NCI-H2081 (cell line): ENCODE data around the gene ISY1.
"Not testable (repeated sequence)": the region's sequence is repeated elsewhere in the genome, so short reads cannot be mapped to it uniquely, and the experiment has no call there.

Experiments used
- DNase-seq, 2 experiments: peaks; one replicate each; lab custom pipeline; 2025; lab: John Stamatoyannopoulos, UW

ISY1 gene

GRCh38 chr3:129120254-129121004, 40.4 kb downstream of the ISY1 start:
- peak in 1 of 2 experiments; percentile 24 for DNase-seq

DNA sequence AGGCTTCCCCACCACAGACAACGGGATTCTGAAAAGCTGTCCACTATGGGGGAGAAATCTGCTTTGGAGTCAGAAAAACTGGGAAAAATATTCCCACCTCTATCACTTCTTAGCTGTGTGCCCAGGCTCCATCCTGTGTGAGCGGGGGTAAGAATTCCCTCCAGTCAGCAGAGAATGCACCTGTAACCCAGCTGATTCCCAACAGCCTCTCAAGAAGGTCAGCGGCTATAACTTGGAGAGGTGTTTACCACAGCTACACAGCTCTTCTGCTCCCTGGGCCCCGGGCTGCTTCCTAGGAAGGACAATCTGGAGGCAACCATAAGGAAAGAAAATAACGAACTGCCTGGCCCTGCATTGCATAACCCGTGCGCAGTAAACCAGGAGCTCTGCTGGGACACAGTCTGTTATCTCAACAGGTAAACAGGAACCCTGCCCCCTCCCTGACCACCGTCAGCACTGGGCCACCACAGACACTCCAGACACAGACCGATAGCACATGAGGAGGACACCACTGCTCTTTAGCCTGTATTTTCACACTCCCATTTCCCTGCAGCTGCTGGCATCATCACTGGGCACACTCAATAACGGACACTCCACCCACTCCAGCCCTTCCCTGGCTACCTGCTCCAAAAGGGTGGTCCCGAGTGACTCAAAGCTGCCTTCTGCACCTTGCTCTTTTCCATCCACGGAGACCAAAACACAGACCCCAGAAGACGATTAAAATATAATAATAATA, 41.3 kb downstream of the ISY1 start:
- DNase-seq, result no peak

GRCh38 chr3:129118745-129119144, 42.1 kb downstream of the ISY1 start:
- DNase-seq, result no peak

- no peak for DNase-seq
Observed at GRCh38 chr3:129117134-129117533, 43.7 kb downstream of the ISY1 start.

- no peak for DNase-seq
Observed at GRCh38 chr3:129116482-129116946, 44.3 kb downstream of the ISY1 start.

DNA sequence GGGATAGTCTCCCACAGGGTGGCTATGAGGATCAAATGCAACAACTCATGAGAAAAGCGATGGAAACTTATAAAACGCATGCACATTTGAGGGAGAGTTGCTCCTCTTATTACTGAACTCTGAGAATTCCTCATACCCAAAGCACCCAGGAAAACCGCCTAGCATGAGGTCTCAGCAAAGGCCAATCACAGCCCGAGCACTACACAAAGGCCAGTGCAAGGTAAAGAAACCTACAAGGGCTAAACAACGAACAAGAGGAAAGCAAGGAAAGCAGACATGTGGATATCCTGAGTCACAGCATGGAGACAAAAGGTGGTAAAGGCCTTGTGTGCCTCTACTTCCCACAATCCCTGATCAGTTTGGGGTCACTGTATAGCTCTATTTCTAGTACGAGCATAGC, 46.4 kb downstream of the ISY1 start:
- no peak for DNase-seq

DNA sequence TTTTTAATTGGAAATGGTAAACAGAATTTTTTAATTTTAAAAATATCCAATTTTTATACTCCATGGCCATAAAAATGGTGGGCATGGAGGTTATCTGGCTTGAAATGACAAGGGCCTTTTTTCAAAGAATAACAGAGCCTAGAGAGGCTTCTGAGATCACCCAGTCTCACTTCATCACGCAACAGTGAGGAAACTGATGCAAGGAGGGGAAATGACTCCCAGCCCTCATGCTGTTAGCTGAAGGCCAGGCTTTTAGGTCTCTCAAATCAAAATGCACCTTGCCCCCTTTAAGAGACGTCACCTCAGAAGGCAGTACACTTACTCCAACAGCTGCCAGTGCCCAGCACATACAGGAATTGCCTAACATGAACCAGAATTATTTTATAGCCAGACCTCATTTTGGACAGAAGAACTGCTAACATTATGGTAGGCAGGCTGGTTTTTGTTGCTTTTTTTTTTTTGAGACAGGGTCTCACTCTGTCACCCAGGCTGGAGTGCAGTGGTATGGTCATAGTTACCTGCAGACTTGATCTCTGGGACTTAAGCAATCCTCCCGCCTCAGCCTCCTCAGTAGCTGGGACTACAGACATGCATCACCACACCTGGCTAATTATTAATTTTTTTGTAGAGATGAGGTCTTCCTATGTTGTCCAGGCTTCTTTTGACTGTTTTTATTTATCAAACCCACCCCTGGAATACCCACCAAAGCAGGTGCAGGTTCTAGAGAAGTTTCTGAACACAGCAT, 48.4 kb downstream of the ISY1 start:
- no peak for DNase-seq

- DNase-seq, result not testable (repeated sequence)
Observed at GRCh38 chr3:129111076-129111780, 49.6 kb downstream of the ISY1 start.

- DNase-seq, result no peak
Observed at GRCh38 chr3:129107793-129108192, 53.1 kb downstream of the ISY1 start.

- DNase-seq, result peak in 1 of 2 experiments; percentile 21
Observed at GRCh38 chr3:129106866-129107565, 53.8 kb downstream of the ISY1 start.

GRCh38 chr3:129106320-129106719, 54.5 kb downstream of the ISY1 start:
- peak in 1 of 2 experiments; percentile 20 for DNase-seq

- no peak for DNase-seq
Observed at GRCh38 chr3:129105862-129106261, 55.0 kb downstream of the ISY1 start.

DNA sequence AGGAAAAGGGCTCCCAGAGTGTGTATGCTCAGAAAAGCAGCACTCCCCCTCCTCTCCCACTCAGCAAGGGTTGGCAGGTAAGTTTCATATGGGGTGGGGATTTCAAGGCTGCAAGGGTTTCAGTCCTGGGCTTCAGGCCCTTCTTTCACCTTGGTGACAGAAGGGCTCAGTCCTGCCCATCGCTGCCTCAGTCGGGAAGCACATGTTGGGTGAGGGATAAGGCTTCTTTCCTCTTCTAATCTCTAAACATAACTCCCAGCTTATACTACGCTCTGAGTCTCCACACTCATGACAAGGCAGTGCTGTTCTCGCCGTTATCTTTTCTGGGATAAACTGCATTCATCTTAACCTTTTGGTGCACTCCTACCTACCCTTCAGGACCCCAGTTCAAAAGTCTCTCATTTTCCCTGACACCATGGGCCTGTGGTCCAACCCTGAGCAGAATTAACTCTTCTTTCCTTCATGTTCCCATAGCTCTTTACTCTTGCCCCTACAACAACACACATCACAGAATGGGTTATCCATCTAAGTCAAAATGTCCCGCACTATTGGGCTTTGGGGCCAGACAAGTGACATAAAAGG, 56.3 kb downstream of the ISY1 start:
- no peak for DNase-seq

DNA sequence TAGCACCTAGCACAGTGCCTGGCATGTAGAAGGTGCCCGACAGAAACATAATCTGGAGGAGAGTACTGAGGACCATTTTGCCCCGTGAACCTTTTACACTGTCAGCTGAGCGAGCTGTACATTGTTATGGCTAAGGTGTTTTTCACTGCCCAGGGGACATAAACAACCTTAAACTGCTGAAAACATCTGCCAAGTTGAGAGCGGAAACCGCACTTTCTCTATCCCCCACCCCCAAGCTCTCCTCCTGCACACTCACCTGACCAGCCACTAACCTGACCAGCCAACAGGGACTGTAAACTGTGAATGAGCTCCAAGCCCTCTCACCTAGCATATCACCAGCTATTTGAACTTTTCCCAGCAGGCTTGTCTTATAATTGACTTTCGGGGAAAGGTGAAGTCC, 56.8 kb downstream of the ISY1 start:
- no peak for DNase-seq

- DNase-seq, result no peak
Observed at GRCh38 chr3:129103296-129103695, 57.6 kb downstream of the ISY1 start.

- DNase-seq, result no peak
Observed at GRCh38 chr3:129101370-129102138, 59.3 kb downstream of the ISY1 start.

GRCh38 chr3:129100274-129100673, 60.6 kb downstream of the ISY1 start:
- DNase-seq, result no peak

DNA sequence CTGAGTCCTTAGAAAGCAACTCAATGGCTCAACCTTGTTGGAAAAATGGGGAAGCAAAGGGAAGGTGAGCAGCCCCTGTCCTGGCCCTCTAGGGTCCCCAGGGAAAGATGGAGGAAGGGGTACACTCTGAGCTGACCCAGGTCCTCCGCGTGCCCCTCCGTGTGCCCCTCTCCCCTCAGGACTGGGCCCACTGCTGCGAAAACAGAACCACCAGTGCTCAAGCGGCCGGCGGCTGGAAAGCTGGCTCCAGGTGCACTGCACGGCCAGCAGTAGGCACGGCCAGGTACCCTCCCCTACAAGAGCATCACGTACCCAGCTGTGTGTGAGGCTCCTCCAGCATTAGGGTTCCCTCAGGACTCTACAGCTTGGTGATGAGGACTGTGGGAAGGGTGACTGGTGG, 65.6 kb downstream of the ISY1 start:
- DNase-seq, result no peak

GRCh38 chr3:129088312-129088711, 72.6 kb downstream of the ISY1 start:
- not testable (repeated sequence) for DNase-seq

GRCh38 chr3:129087904-129088303, 73.0 kb downstream of the ISY1 start:
- DNase-seq, result peak; percentile 22 to 31
